ENCODE results near the gene HSPH1.

Gene HSPH1

DNA sequence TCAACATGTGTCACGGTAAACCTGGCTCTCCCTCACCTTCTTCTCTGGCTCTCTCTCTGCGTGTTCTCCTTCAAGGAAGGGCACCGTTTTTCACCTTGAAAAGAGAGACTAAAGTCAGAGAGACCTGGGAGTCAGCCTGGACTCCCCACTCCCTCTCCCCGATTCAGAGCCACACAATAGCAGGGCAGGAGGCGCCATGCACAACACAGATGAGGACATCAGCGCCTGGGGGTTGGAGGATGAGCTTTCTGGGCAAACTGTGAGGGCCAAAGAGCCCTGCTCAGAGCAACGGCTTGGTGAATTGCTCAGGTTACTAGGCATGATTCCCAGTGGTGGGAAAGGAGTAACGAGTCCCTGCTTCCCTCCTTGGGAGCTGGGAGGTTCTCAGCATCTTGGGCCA lies 32.3 kb downstream of the HSPH1 start:
- Mint-ChIP-seq H3K27me3 (ENCODE audit: low read depth) (peaks cover 30% of the 10 kb centered on the region), H3K4me1 (ENCODE audit: low read depth) (peaks cover 20% of the 10 kb centered on the region), H3K9me3 (no peaks in the 10 kb centered on the region), H3K27ac (no peak overlapping the region), H3K36me3 (ENCODE audit: low read depth) (peaks cover 7% of the 10 kb centered on the region), H3K4me3 (no peak overlapping the region)

DNA sequence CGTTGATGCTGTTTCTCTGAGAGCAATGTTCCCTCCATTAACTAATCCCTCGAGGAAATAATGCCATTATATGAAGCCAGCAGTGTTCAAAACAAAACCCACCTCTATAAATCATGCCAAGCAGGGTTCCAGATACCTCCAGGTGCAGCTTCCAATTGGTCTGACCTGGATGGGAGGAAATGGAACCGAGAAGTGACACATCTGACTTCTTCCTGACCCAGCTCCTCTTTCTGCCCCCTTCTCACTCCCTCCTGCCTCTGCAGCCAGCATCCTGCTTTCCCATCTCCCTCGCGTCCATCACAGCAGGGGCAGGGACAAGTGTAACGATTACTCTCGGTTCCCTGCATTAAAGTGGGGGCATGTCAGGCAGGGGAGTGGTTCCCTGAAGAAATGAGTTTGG lies 37.5 kb downstream of the HSPH1 start:
- Mint-ChIP-seq H3K27ac (no peak overlapping the region), H3K4me1 (ENCODE audit: low read depth) (peaks cover 23% of the 10 kb centered on the region), H3K9me3 (no peaks in the 10 kb centered on the region), H3K4me3 (no peak overlapping the region), H3K27me3 (ENCODE audit: low read depth) (peaks cover 48% of the 10 kb centered on the region), H3K36me3 (ENCODE audit: low read depth) (no peaks in the 10 kb centered on the region)

DNA sequence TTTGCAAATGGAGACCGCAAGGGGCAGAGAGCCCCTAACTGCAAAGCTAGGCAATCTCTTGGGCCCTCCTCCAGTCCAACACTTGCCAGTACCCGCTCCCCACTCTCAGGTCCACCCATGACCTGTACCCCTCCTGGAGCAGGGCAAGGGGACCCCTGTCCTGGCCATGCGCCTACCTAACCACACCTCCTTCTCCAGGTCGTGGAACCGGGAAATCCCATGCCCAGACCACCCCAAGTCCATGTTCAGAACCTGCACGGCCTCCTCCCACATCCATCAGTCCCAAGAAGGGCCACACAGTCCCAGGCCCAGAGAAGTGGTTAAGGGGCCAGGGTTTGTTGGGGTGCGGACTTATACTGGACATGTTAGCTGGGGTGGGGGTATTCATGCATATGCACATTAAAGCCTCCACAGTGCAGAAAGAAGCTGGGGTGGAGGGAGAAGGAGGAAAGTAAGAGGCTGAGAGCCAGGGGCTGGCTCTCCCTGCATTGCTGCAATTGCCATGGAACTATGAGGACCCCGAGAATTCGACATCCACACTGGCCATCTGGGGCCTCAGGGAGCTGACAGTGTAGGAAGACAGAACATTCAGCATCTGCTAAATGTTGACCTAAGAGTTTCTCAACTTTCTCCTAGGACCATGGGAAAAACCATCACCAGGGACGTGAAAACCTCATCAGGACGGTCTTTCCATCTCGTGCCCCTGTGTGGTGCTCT lies 39.0 kb downstream of the HSPH1 start:
- peaks cover 54% of the 10 kb centered on the region for H3K27me3 Mint-ChIP-seq (ENCODE audit: low read depth)
- peaks cover 19% of the 10 kb centered on the region for H3K4me1 Mint-ChIP-seq (ENCODE audit: low read depth)
- no peak overlapping the region for H3K4me3 Mint-ChIP-seq
- H3K27ac Mint-ChIP-seq = no peak overlapping the region
- no peaks in the 10 kb centered on the region for H3K36me3 Mint-ChIP-seq (ENCODE audit: low read depth)
- H3K9me3 Mint-ChIP-seq = no peaks in the 10 kb centered on the region

- H3K9me3 Mint-ChIP-seq = no peaks in the 10 kb centered on the region
- no peak overlapping the region for H3K4me3 Mint-ChIP-seq
- H3K27ac Mint-ChIP-seq = no peak overlapping the region
- peaks cover 19% of the 10 kb centered on the region for H3K4me1 Mint-ChIP-seq (ENCODE audit: low read depth)
- H3K36me3 Mint-ChIP-seq (ENCODE audit: low read depth) = no peaks in the 10 kb centered on the region
- peaks cover 59% of the 10 kb centered on the region for H3K27me3 Mint-ChIP-seq (ENCODE audit: low read depth)
Observed at GRCh38 chr13:31122143-31122542, 39.6 kb downstream of the HSPH1 start.

- no peak overlapping the region for H3K4me3 Mint-ChIP-seq
- peaks cover 61% of the 10 kb centered on the region for H3K27me3 Mint-ChIP-seq (ENCODE audit: low read depth)
- peaks cover 19% of the 10 kb centered on the region for H3K4me1 Mint-ChIP-seq (ENCODE audit: low read depth)
- H3K27ac Mint-ChIP-seq = no peak overlapping the region
- no peaks in the 10 kb centered on the region for H3K36me3 Mint-ChIP-seq (ENCODE audit: low read depth)
- H3K9me3 Mint-ChIP-seq = no peaks in the 10 kb centered on the region
Observed at GRCh38 chr13:31121379-31122140, 40.1 kb downstream of the HSPH1 start.

DNA sequence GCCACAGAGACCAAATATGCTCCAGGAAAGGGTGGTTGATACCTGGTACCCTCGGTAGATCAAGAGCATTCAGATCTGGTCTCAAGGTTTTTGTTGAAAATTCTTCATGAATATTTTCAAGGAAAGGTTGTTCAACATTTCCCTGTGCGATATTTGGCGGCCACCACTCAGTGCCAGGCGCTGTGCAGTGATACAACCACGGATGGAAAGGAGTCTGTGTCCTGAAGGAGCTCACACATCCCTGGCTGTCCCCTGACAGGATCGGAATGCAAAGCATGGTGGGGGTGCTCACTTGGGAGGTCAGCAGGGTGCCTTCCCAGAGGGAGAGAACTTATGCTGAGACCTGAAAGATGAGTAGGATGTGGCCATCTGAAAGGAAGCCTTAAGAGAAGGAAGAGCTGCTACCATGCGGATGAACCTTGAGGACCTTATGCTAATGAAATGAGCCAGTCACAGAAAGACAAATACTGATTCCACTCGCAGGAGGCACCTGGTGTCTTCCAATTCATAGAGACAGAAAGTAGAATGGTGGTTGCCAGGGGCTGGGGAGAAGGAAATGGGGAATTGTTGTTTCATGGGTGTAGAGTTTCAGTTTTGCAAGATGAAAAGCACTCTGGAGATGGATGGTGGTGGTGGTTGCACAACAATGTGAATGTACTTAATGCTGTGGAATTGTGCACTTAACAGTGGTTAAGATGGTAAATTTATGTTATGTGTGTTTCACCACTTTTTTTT lies 41.6 kb downstream of the HSPH1 start:
- peaks cover 19% of the 10 kb centered on the region for H3K4me1 Mint-ChIP-seq (ENCODE audit: low read depth)
- H3K36me3 Mint-ChIP-seq (ENCODE audit: low read depth) = no peaks in the 10 kb centered on the region
- peak overlapping the region; percentile 3 for H3K4me3 Mint-ChIP-seq
- peak overlapping the region; percentile 28 for H3K27ac Mint-ChIP-seq
- peaks cover 55% of the 10 kb centered on the region for H3K27me3 Mint-ChIP-seq (ENCODE audit: low read depth)
- H3K9me3 Mint-ChIP-seq = no peaks in the 10 kb centered on the region

- H3K27ac Mint-ChIP-seq = no peak overlapping the region
Observed at GRCh38 chr13:31119526-31119925, 42.2 kb downstream of the HSPH1 start.

DNA sequence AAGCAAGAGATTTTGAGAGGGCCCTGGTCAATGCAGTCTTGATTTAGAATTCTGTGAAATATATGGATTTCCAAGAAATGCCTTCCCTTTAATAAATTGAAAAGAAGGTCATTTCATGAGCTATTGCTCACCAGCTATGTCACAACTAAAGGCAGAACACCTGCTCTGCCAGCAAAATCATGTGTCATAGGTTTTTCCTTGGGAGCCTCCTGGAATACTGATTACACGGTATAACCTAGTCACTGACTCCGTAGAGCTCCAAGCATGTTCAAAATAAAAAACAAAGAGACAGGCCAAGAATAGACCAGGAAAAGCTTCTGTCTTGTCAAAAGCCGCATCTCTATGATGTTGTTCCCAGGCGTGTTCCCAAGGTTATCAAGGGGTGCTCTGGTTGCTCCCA lies 45.5 kb downstream of the HSPH1 start:
- H3K27me3 Mint-ChIP-seq (ENCODE audit: low read depth) = peaks cover 61% of the 10 kb centered on the region

More at GRCh38 chr13:31119526-31119925, 42.2 kb downstream of the HSPH1 start:
- Mint-ChIP-seq H3K27me3 (ENCODE audit: low read depth) (peaks cover 52% of the 10 kb centered on the region), H3K9me3 (no peaks in the 10 kb centered on the region), H3K4me1 (ENCODE audit: low read depth) (peaks cover 19% of the 10 kb centered on the region), H3K4me3 (no peak overlapping the region), H3K36me3 (ENCODE audit: low read depth) (no peaks in the 10 kb centered on the region)

GRCh38 chr13:31115616-31116015 lies 46.1 kb downstream of the HSPH1 start:
- Mint-ChIP-seq H3K4me3 (no peak overlapping the region), H3K36me3 (ENCODE audit: low read depth) (no peaks in the 10 kb centered on the region), H3K9me3 (no peaks in the 10 kb centered on the region), H3K4me1 (ENCODE audit: low read depth) (peaks cover 12% of the 10 kb centered on the region), H3K27me3 (ENCODE audit: low read depth) (peaks cover 61% of the 10 kb centered on the region), H3K27ac (no peak overlapping the region)

More for the DNA sequence above, 45.5 kb downstream of the HSPH1 start:
- no peaks in the 10 kb centered on the region for H3K9me3 Mint-ChIP-seq
- peaks cover 17% of the 10 kb centered on the region for H3K4me1 Mint-ChIP-seq (ENCODE audit: low read depth)
- no peaks in the 10 kb centered on the region for H3K36me3 Mint-ChIP-seq (ENCODE audit: low read depth)
- H3K4me3 Mint-ChIP-seq = no peak overlapping the region
- H3K27ac Mint-ChIP-seq = no peak overlapping the region

DNA sequence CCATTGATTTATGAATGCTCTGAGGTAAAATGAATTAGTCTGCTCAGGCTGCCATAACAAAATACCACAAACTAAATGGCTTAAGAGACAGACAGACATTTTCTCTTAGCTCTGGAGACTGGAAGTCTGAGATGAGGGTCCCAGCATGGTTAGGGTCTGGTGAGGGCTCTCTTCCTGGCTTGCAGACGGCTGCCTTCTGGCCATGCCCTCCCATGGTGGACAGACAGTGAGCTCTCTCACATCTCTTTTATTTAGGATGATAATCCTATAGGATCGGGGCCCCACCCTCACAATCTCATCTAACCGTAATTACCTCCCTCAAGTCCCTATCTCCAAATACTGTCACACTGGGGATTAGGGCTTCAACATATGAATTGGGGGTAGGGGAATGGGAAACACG lies 47.1 kb downstream of the HSPH1 start:
- H3K36me3 Mint-ChIP-seq (ENCODE audit: low read depth) = no peaks in the 10 kb centered on the region
- no peak overlapping the region for H3K27ac Mint-ChIP-seq
- no peaks in the 10 kb centered on the region for H3K9me3 Mint-ChIP-seq
- peaks cover 60% of the 10 kb centered on the region for H3K27me3 Mint-ChIP-seq (ENCODE audit: low read depth)
- no peak overlapping the region for H3K4me3 Mint-ChIP-seq
- peaks cover 4% of the 10 kb centered on the region for H3K4me1 Mint-ChIP-seq (ENCODE audit: low read depth)

DNA sequence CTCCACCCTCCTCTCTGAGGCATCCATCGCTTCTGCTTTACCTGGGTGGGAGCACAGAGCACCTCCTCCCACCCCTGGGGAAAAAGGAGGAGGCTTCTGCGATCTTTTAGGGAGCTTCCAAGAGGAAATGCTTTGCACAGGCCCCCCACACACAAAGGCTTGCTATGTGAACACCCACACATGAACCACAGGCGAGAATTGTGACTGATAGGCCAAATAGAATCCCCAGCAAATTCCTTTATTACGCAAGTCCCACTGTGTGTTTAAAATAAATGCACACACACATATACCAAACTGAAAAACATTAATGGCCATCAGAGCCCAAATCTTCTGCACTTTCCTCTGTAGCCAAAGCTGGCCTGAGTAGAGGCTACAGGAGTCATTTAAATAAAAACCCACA lies 50.6 kb downstream of the HSPH1 start:
- H3K9me3 Mint-ChIP-seq = no peaks in the 10 kb centered on the region
- H3K27ac Mint-ChIP-seq = no peak overlapping the region
- no peak overlapping the region for H3K4me3 Mint-ChIP-seq
- no peaks in the 10 kb centered on the region for H3K4me1 Mint-ChIP-seq (ENCODE audit: low read depth)
- H3K36me3 Mint-ChIP-seq (ENCODE audit: low read depth) = no peaks in the 10 kb centered on the region
- H3K27me3 Mint-ChIP-seq (ENCODE audit: low read depth) = peaks cover 34% of the 10 kb centered on the region

DNA sequence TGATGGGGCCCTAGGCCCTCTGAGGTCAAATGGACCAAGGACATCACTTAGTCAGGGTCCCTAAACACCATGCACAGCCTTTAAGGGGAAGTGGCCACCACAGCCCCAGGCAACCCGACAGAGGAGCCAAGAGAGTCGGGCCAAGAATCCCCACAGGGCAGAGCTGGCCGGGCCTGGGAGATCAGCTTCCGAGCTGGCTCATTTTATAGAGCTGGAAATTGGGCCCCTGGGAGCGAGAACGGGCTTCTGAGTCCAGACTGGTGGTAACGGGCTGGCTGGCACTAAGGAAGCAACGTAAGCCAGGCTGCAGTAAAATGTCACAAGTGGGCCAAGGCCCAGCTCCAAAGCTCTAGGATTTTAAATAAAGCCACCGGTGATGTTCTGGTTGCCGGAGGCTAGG lies 51.1 kb downstream of the HSPH1 start:
- Mint-ChIP-seq H3K27me3 (ENCODE audit: low read depth) (peaks cover 34% of the 10 kb centered on the region), H3K9me3 (no peaks in the 10 kb centered on the region), H3K36me3 (ENCODE audit: low read depth) (no peaks in the 10 kb centered on the region), H3K4me1 (ENCODE audit: low read depth) (no peaks in the 10 kb centered on the region), H3K4me3 (no peak overlapping the region), H3K27ac (no peak overlapping the region)

DNA sequence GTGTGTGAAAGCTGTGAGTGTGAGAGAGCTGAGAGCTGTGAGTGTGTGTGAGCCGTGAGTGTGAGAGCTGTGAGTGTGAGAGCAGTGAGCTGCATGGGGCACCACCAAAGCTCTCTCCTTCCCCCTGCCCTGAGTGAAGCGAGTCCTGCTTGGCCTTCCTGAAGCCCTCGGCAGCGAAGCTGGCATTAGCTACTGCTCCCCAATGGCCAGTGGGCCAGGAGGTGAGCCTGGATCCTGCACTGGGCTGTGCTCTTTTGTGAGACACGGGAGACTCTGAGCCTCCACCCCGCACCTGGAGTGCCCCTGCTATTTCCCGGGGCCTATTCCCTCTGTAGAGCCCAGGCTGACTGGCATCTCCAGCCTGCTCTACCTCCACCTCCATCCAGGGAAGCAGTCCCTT lies 51.5 kb downstream of the HSPH1 start:
- no peak overlapping the region for H3K4me3 Mint-ChIP-seq
- no peaks in the 10 kb centered on the region for H3K9me3 Mint-ChIP-seq
- H3K27me3 Mint-ChIP-seq (ENCODE audit: low read depth) = peaks cover 30% of the 10 kb centered on the region
- no peaks in the 10 kb centered on the region for H3K4me1 Mint-ChIP-seq (ENCODE audit: low read depth)
- H3K27ac Mint-ChIP-seq = no peak overlapping the region
- no peaks in the 10 kb centered on the region for H3K36me3 Mint-ChIP-seq (ENCODE audit: low read depth)

GRCh38 chr13:31107109-31107508 lies 54.6 kb downstream of the HSPH1 start:
- no peaks in the 10 kb centered on the region for H3K36me3 Mint-ChIP-seq (ENCODE audit: low read depth)
- no peak overlapping the region for H3K27ac Mint-ChIP-seq
- peaks cover 24% of the 10 kb centered on the region for H3K27me3 Mint-ChIP-seq (ENCODE audit: low read depth)
- no peak overlapping the region for H3K4me3 Mint-ChIP-seq
- no peaks in the 10 kb centered on the region for H3K9me3 Mint-ChIP-seq
- no peaks in the 10 kb centered on the region for H3K4me1 Mint-ChIP-seq (ENCODE audit: low read depth)

- no peaks in the 10 kb centered on the region for H3K9me3 Mint-ChIP-seq
- peaks cover 30% of the 10 kb centered on the region for H3K27me3 Mint-ChIP-seq (ENCODE audit: low read depth)
- H3K4me1 Mint-ChIP-seq (ENCODE audit: low read depth) = no peaks in the 10 kb centered on the region
- no peak overlapping the region for H3K27ac Mint-ChIP-seq
- no peak overlapping the region for H3K4me3 Mint-ChIP-seq
- no peaks in the 10 kb centered on the region for H3K36me3 Mint-ChIP-seq (ENCODE audit: low read depth)
Observed at GRCh38 chr13:31105856-31106255, 55.8 kb downstream of the HSPH1 start.

Data from T-helper 1 cell treated with Interleukin-12 subunit alpha and Interleukin-12 subunit beta and Interleukin-4 antibody, amounts not matched to agents 30 μg/mL and 1 μg/mL, for 36 hours (primary cell).